Lower leg skin (tissue), 3 donors: ENCODE measurements around the gene COL24A1.

ENCODE experiments used
- POLR2A ChIP-seq, 2 donors: fragments of 450-650 bp; IDR thresholded peaks; one replicate each; pipeline ENCODE4 v1.6.1; 2016 to 2017; ENCODE audit warnings: antibody characterized with exemption in 2 of 2, mild to moderate bottlenecking in 1 of 2, moderate library complexity in 1 of 2
- TF ChIP-seq, protein P1 (sequence below), 3 donors: fragments of 450-650 bp; IDR thresholded peaks; one replicate each; pipeline ENCODE4 v1.5.1; 2016; ENCODE audit warnings: antibody characterized with exemption in 3 of 3, mild to moderate bottlenecking in 3 of 3, moderate library complexity in 2 of 3

DNA sequence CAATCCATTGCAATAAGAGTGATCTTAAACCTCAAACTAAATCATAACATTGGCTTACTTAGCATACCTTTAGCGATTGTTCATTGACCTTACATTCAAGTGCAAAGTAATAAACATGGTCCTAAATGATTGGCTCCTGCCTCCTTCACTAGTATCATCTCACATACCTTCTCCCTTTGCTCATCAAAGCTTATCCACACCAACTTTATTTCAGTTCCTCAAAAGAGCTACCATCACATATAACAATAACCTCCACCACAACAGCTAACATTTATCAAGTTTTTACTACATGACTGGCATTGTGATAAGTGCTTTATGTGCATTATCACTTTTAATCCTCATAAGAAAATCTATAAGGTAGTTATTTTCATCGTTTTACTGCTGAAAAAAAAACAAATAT, 198.8 kb downstream of the COL24A1 start:
- TF ChIP-seq, protein P1, sequence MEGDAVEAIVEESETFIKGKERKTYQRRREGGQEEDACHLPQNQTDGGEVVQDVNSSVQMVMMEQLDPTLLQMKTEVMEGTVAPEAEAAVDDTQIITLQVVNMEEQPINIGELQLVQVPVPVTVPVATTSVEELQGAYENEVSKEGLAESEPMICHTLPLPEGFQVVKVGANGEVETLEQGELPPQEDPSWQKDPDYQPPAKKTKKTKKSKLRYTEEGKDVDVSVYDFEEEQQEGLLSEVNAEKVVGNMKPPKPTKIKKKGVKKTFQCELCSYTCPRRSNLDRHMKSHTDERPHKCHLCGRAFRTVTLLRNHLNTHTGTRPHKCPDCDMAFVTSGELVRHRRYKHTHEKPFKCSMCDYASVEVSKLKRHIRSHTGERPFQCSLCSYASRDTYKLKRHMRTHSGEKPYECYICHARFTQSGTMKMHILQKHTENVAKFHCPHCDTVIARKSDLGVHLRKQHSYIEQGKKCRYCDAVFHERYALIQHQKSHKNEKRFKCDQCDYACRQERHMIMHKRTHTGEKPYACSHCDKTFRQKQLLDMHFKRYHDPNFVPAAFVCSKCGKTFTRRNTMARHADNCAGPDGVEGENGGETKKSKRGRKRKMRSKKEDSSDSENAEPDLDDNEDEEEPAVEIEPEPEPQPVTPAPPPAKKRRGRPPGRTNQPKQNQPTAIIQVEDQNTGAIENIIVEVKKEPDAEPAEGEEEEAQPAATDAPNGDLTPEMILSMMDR (IDR thresholded peaks at IDR 0.05) = no peak
- no peak for TF ChIP-seq POLR2A (IDR thresholded peaks at IDR 0.05)
